ENCODE measurements around the gene PPARG. TPM values are rescaled to one million over a fixed set of nuclear protein-coding genes. Genes with fewer than 3 reads are reported as not detected.

The PPARG gene
- total RNA-seq, 1 donor from 2014 or later, result 4.4 TPM

DNA sequence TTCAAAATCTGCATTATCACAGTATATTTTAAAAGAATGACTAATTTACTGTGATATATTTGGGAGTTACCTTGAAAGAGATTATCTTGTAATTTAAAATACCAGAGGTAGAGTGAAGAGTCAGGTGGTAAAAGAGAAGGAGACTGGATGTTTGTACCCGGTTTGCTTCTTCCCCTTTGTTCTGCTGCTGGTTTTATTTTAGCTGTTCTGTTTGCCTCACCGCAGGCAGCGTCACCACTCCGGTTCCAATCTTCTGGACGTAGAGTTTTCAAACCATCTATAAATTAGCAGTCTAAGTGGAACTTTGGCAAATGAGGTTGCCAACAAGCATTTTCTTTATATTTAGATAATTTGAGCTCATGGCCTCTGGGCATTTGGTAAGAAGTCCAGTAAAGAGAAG is 38.2 kb downstream of the PPARG start:
- Mint-ChIP-seq H3K9me3 (ENCODE audit: unreplicated experiment) (no peaks in the 10 kb centered on the region), H3K4me1 (ENCODE audit: unreplicated experiment) (no peaks in the 10 kb centered on the region), H3K36me3 (ENCODE audit: unreplicated experiment) (no peaks in the 10 kb centered on the region), H3K4me3 (ENCODE audit: unreplicated experiment) (no peak overlapping the region), H3K27ac (ENCODE audit: unreplicated experiment) (no peak overlapping the region), H3K27me3 (ENCODE audit: unreplicated experiment) (peaks cover 26% of the 10 kb centered on the region)
- DNase-seq (ENCODE audit: extremely low spot score, unreplicated experiment), result no peak
- TF ChIP-seq, protein P1, sequence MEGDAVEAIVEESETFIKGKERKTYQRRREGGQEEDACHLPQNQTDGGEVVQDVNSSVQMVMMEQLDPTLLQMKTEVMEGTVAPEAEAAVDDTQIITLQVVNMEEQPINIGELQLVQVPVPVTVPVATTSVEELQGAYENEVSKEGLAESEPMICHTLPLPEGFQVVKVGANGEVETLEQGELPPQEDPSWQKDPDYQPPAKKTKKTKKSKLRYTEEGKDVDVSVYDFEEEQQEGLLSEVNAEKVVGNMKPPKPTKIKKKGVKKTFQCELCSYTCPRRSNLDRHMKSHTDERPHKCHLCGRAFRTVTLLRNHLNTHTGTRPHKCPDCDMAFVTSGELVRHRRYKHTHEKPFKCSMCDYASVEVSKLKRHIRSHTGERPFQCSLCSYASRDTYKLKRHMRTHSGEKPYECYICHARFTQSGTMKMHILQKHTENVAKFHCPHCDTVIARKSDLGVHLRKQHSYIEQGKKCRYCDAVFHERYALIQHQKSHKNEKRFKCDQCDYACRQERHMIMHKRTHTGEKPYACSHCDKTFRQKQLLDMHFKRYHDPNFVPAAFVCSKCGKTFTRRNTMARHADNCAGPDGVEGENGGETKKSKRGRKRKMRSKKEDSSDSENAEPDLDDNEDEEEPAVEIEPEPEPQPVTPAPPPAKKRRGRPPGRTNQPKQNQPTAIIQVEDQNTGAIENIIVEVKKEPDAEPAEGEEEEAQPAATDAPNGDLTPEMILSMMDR (IDR thresholded peaks at IDR 0.05), result no peak

DNA sequence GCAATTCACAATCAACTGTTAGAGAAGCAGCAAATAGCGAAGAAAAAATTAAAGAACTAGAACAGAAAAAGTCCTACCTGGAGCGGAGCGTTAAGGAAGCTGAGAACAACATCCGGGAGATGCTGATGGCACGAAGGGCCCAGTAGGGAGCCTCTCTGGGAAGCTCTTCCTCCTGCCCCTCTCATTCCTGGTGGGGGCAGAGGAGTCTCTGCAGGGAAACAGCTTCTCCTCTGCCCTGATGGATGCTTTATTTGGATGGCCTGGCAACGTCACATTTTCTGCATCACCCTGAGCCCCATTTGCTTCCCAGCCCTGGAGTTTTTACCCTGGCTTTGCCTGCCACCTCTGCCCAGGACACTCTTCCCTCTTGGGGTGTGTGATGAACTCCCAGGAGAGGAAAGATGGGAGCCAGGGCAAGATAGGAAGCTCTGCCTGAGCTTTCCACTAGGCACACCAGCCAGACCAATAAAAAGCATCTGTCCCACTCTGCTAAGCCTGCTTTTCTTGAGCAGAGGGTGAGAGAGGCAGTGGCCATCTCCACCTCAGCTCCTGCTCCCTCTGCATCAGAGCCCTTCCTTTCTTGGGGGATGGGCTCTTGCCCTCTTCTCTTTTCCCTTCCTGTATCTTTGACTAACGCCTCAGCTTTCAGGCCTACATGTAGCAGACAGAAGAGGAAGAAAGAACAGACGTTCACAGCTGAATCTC is 39.4 kb downstream of the PPARG start:
- H3K36me3 Mint-ChIP-seq (ENCODE audit: unreplicated experiment), result no peaks in the 10 kb centered on the region
- no peak for DNase-seq (ENCODE audit: extremely low spot score, unreplicated experiment)
- no peaks in the 10 kb centered on the region for H3K9me3 Mint-ChIP-seq (ENCODE audit: unreplicated experiment)
- H3K27me3 Mint-ChIP-seq (ENCODE audit: unreplicated experiment), result peaks cover 17% of the 10 kb centered on the region
- TF ChIP-seq, protein P1 (IDR thresholded peaks at IDR 0.05), result no peak
- H3K4me3 Mint-ChIP-seq (ENCODE audit: unreplicated experiment), result no peak overlapping the region
- H3K4me1 Mint-ChIP-seq (ENCODE audit: unreplicated experiment), result no peaks in the 10 kb centered on the region
- no peak overlapping the region for H3K27ac Mint-ChIP-seq (ENCODE audit: unreplicated experiment)

DNA sequence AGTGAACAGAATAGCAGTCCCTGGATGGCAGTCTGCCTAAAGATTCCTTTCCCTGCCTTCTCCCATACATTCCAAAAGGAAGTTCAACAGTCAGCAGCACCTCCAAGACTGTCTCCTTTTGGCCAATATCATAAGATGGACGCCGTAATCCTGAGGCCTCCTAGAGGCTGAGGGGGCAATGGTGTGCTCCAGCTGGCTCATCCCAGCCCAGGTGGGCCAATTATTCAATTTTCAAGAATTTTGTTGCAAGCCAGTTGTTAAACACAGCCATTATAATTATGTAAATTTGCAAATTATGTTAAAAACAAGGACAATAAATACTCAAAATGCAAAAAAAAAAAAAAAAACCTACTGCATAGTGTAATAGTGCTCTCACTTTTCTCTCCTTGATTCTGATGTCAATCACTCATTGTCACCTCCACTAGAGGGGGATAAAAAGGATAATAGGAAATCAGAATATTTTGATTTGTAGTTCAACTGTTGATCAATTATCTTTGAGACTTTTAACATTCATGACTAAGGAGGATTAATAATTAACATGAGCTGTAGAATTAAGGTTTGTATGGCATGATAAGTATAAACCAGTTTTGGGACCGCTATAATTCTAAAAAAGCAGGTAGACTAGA is 40.1 kb downstream of the PPARG start:
- Mint-ChIP-seq H3K36me3 (ENCODE audit: unreplicated experiment) (no peaks in the 10 kb centered on the region), H3K27me3 (ENCODE audit: unreplicated experiment) (peaks cover 13% of the 10 kb centered on the region), H3K4me3 (ENCODE audit: unreplicated experiment) (no peak overlapping the region), H3K9me3 (ENCODE audit: unreplicated experiment) (no peaks in the 10 kb centered on the region), H3K4me1 (ENCODE audit: unreplicated experiment) (no peaks in the 10 kb centered on the region), H3K27ac (ENCODE audit: unreplicated experiment) (no peak overlapping the region)
- no peak for DNase-seq (ENCODE audit: extremely low spot score, unreplicated experiment)
- TF ChIP-seq, protein P1 (IDR thresholded peaks at IDR 0.05), result peak; percentile 16

DNA sequence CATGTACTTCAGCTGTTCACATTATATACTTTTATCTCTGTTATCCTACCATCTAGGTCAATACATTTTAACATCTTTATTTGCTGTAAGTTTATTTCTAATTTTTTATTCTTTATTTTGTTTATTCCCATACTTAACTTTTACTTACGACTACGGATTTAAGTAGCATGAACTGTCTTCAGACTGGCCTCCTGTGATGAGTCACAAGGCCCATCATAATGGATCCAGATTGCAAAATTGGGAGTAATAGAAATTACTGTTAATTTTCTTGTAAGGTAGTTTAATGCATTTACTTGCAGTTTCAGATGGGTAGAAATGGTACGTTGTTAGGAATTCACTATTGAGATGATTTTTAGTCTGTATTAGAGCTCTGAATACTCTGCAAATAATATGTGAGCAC is 45.9 kb downstream of the PPARG start:
- Mint-ChIP-seq H3K4me1 (ENCODE audit: unreplicated experiment) (no peaks in the 10 kb centered on the region), H3K9me3 (ENCODE audit: unreplicated experiment) (no peaks in the 10 kb centered on the region), H3K27me3 (ENCODE audit: unreplicated experiment) (peaks cover 7% of the 10 kb centered on the region), H3K36me3 (ENCODE audit: unreplicated experiment) (no peaks in the 10 kb centered on the region), H3K27ac (ENCODE audit: unreplicated experiment) (no peak overlapping the region), H3K4me3 (ENCODE audit: unreplicated experiment) (no peak overlapping the region)
- no peak for DNase-seq (ENCODE audit: extremely low spot score, unreplicated experiment)
- TF ChIP-seq, protein P1 (IDR thresholded peaks at IDR 0.05), result no peak

DNA sequence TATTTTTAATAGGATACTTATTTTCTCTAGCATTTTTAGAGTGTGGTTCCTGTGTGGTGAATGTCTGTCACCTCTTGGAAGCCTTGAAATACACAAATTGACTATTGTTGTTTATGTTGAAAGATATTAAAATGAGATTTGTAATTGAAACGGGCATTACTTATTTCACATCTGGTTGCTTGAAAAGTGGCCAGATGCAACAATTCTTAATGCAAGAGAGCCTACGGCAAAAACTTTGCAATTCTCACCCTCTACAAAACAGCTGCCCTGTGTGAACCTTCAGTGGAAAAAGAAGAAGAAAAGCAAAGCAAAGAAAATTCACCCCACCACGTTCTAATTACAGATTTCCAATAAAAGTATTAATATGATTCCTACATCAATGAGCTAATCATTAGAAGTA is 46.6 kb downstream of the PPARG start:
- Mint-ChIP-seq H3K36me3 (ENCODE audit: unreplicated experiment) (no peaks in the 10 kb centered on the region), H3K27ac (ENCODE audit: unreplicated experiment) (no peak overlapping the region), H3K4me3 (ENCODE audit: unreplicated experiment) (no peak overlapping the region), H3K9me3 (ENCODE audit: unreplicated experiment) (no peaks in the 10 kb centered on the region), H3K27me3 (ENCODE audit: unreplicated experiment) (peaks cover 8% of the 10 kb centered on the region), H3K4me1 (ENCODE audit: unreplicated experiment) (no peaks in the 10 kb centered on the region)
- DNase-seq (ENCODE audit: extremely low spot score, unreplicated experiment), result no peak
- TF ChIP-seq, protein P1 (IDR thresholded peaks at IDR 0.05), result no peak

All from osteocyte (in vitro differentiated cells).